HG02623 (cell line): ENCODE data around the gene CHST6.
"Not testable (repeated sequence)": the region's sequence is repeated elsewhere in the genome, so short reads cannot be mapped to it uniquely, and the experiment has no call there.

Source experiments
- ATAC-seq: cut with Tn5 transposase; IDR thresholded peaks from one replicate; pipeline ENCODE4 v1.9.1; 2021; ENCODE audit warnings: moderate library complexity; ENCODE audit not compliant: unreplicated experiment

Gene CHST6

DNA sequence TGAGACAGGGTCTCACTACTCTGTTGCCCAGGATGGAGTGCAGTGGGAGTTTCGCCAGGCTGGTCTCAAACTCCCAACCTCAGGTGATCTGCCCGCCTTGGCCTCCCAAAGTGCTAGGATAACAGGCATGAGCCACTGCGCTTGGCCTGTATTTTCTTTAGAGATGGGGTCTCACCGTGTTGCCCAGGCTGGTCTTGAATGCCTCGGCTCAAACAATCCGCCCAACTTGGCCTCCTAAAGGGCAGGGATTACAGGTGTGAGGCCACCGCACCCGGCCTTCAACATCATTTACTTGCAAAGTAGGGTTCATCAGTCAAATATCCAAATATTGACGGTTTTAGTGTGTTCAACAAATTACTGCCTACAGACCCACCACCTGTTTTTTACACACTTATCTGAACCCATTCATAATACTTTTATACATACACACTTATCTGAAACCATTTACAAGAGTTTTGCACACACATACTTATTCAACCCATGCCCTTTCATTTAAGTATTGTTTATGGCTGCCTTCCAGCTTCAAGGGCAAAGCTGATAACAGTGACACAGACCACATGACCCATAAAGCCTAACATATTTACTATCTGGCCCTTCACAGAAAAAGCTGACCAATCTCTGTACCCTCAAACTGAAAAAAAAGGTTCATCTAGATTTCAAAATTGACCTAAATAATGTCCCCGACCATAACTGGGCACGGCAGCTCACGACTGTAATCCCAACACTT is 42.6 kb downstream of the CHST6 start:
- no peak for ATAC-seq

DNA sequence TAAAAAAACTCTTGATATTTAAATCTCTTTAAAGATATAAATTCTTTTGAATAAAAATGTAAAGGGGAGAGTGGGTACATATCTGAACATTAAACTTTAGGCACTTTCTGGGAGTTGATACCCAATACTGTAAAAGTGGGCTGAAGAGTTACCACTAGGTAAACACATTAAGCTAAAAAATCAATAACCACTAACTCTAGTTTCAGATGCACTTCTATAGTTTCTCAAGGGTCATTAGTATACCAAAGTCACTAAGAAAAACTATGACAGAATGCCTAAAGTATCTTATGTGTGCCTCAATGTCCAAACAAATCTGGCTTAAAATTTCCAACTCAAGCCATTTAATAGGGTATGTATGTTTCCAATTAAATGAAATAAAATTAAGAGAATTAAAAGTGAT is 48.8 kb downstream of the CHST6 start:
- no peak for ATAC-seq

DNA sequence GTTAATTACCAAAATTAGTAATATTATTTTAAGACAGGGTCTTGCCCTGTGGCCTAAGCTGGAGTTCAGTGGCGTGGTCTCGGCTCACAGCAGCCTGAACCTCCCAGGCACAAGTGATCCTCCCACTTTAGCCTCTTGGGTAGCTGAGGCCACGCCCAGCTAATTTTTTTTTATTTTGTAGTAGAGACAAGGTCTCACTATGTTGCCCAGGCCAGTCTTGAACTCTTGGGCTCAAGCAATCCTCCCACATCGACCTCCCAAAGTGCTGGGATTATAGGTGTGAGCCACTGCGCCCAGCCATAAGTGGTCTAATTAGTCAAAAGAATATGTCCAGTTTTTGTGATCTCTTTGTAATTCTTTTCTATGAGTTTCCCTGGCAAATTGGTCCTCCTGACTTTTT is 49.9 kb downstream of the CHST6 start:
- ATAC-seq: no peak

DNA sequence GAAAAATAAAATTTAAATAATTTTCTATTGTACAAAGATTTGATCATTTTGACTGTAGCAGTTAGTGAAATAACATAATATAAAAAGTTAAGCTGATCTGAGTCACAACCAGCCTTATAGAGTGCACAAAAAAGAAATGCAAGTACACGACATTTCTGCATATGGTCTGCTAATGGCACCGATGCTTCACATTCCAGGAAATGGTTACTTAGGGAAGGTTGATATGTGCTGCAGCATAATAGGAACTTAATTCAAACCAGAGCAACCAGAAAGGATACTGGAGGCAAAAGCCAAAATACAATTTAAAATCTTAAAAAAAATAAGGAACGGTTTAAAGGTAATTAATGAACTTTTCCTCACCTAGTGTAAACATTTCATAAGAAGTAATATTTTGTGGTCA is 51.9 kb downstream of the CHST6 start:
- ATAC-seq: no peak

DNA sequence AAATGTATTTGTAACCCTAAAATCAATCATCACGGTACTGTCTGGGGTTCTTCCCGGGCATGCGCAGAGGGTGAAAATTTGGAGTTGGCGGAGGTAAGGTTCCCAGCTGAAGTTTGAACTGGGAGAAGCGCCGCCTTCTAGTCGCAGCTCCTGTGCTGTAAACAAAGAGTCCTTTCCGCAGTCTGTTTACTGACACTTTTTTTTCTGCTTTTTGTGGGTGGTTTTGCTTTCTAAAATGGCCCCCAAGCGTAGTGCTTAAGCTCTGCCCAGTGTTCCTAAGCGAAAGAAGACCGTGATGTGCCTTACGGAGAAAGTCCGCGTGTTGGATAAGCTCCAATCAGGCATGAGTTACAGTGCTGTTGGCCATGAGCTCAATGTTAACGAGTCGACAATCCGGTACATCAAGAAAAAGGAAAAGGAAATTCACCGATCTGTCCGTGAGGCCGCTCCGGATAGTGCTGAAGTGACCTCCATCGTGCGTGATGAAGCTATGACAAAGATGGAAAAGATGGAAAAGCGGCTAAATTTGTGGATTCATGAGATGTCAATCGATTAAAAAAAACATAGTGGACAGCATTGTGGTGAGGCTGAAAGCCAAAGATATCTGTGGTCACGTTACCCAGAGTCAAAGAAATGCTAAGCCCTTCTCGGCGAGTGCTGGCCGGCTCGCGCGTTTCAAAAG is 61.4 kb downstream of the CHST6 start:
- ATAC-seq: peak; percentile 77

DNA sequence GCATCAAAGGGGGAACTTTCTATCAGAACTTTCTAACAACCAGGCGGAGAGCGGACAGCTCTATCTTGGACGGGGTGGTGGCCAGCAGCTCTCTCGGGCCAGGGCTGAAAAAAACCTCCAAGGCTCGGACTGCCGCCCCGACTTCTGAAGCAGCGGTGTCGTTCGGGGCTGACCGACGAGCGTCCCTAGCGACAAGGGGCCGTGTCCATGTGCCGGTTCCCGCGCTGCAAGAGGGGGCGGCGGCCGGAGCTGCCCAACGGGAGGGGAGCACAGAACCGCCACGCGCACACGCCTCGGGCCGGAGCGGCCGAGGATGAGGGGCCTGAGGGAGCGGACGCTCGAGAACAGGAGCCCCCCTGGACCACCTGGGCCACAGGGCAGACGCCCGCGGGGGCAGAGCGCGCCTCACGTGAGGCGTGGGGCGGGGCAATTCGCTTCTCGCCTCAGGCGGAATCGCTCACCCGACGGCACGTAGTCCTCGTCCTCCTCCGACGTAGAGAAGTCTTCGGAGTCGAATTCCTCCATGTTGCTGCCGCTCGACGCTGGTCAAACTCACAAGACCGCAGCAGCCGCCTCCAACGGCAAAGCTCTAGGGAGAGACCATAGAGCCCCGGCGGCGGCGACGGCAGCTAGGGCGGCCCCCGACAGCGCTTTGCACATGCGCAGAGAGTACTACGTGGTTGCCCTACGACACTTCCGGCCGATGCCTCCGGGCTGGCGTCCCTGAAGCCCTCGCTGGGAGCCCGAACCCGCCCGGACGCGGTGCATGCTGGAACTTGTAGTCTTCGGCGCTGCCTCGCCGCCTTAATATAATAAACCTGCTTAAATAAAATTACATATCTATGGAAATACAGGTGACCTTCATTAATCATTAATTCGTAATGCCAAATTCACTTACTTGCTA is 62.2 kb downstream of the CHST6 start, which contains the start of gene CFDP1:
Gene CFDP1 (minus strand): TSS at position 676 of the 904 bp plus-strand sequence. CDS start 151 bp downstream, at position 525.
- ATAC-seq: peak; percentile 90

DNA sequence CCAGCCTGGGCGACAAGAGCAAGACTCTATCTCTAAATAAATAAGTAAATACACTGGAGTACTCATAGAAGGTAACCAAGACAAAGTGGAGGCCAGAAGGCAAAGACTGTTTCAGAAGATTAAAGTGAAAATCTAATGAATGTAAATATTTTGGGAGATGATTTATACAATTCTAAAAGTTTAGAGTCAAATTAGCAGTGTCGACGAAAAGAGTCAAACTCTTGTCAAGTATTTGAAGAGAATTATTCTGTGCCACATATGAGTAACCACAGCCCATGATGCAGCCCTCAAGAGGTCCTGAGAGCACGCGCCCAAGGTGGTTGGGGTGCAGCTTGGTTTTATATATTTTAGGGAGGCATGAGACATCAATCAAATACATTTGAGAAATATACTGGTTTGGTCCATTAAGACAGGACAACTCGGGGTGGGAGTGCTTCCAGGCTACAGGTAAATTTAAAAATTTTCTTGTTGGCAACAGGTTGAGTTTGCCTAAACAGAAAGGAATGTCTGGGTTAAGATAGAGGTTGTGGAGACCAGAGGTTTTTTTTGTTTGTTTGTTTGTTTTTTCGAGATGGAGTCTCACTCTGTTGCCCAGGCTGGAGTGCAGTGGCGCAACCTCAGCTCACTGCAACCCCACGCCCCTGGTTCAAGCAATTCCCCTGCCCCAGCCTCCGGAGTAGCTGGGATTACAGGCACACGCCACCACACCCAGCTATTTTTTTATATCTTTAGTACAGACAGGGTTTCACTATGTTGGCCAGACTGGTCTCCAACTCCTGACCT is 65.4 kb downstream of the CHST6 start:
- ATAC-seq: no peak

DNA sequence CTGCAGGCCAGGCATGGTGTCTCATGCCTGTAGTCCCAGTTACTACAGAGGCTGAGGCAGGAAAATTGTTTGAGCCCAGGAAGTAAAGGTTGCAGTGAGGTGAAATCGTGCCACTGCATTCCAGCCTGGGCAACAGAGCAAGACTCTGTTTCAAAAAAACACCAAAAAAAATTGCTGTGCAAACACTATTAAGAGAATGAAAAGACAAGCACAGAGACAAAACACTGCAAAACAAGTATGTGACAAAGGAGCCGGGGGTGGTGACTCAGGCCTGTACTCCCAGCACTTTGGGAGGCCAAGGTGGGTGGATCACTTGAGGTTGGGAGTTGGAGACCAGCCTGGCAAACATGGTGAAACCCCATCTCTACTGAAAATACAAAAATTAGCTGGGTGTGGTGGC is 68.7 kb downstream of the CHST6 start:
- ATAC-seq: not testable (repeated sequence)

DNA sequence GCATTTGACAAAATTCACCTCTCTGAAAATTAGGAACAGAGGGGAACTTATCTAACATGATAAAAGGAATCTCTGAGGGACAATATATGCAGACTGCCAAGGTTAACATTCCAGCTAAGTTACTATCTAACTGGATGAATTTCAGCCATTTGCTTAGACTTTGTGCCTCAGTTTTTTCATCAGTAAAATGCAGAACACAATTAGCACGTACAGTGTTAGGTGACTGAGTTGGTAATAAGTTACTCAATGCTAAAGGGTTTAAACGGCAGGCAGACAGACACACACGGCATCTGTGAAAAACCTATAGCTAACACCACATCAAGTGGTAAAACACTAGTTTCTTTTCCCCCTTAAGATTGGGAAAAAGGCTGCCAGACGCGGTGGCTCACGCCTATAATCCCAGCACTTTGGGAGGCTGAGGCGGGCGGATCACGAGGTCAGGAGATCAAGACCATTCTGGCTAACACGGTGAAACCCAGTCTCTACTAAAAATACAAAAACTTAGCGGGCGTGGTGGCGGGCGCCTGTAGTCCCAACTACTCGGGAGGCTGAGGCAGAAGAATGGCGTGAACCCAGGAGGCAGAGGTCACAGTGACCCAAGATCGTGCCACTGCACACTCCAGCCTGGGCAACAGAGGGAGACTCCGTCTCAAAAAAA is 71.0 kb downstream of the CHST6 start:
- not testable (repeated sequence) for ATAC-seq

DNA sequence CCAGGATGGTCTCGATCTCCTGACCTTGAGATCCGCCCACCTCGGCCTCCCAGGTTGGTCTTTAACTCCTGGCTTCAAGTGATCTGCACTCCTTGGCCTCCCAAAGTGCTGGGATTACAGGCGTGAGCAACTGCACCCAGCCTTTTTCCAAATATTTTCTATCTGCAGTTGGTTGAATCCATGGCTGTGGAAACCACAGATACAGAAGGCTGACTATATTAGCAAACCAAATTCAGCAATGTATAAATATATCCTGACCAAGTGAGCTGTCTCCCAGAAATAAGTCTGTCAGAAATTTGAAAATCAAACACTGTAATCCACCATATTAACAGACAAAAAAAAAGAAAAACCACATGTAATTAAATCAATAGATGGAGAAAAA is 71.5 kb downstream of the CHST6 start:
- no peak for ATAC-seq
